Omental fat pad (tissue), 4 donors: ENCODE measurements around the gene KLHL28. TPM values are rescaled to one million over a fixed set of nuclear protein-coding genes. Genes with fewer than 3 reads are reported as not detected.

Experiments
- ATAC-seq: fragments of 150-250 bp; one replicate; pipeline ENCODE4 v1.9.1; 2016; ENCODE audit warnings: mild to moderate bottlenecking, moderate library complexity; ENCODE audit not compliant: low FRiP score
- DNase-seq: peaks from one replicate; pipeline ENCODE4 v3.0.0-alpha.2; 2019; ENCODE audit warnings: low spot score
- CTCF ChIP-seq, 3 donors: fragments of 450-650 bp; IDR thresholded peaks; one replicate each; pipeline ENCODE4 v1.5.1; 2016 to 2017; ENCODE audit warnings: antibody characterized with exemption in 3 of 3, mild to moderate bottlenecking in 3 of 3, moderate library complexity in 2 of 3
- total RNA-seq, 4 donors: library from RNA; depleted of rRNA; stranded (reverse); fragments of >200 nt; gene quantifications; one replicate each; pipeline ENCODE4 v1.1.0, GENCODE V29; 2016

The KLHL28 gene
- total RNA-seq, 4 donors from 2014 or later = 7.9 to 11.5 (median 10.2) TPM

GRCh38 chr14:44889595-44890471 lies 71.9 kb downstream of the KLHL28 start:
- ATAC-seq (no peak), DNase-seq (no peak)
- TF ChIP-seq CTCF (IDR thresholded peaks at IDR 0.05) = no peak

GRCh38 chr14:44887596-44887955 lies 74.2 kb downstream of the KLHL28 start:
- no peak for ATAC-seq
- no peak for DNase-seq
- no peak for TF ChIP-seq CTCF (IDR thresholded peaks at IDR 0.05)

- ATAC-seq (no peak), DNase-seq (no peak)
- TF ChIP-seq CTCF (IDR thresholded peaks at IDR 0.05) = no peak
Measured at GRCh38 chr14:44886860-44887595, 74.7 kb downstream of the KLHL28 start.

GRCh38 chr14:44880791-44881190 lies 81.0 kb downstream of the KLHL28 start:
- ATAC-seq (no peak), DNase-seq (no peak)
- no peak for TF ChIP-seq CTCF (IDR thresholded peaks at IDR 0.05)

Other genes with a start within 250 kb of the KLHL28 start
- 10 to 100 TPM; 12.2 to 25.3 (median 19.3) TPM for gene TOGARAM1, start 243 bp upstream of the KLHL28 start, total RNA-seq
- gene PRPF39, start 122.2 kb upstream of the KLHL28 start, total RNA-seq = 10 to 100 TPM; 23.1 to 32.2 (median 27.7) TPM
- gene FKBP3, start 172.5 kb upstream of the KLHL28 start, total RNA-seq = 10 to 100 TPM; 18.6 to 37.7 (median 23.7) TPM
- gene FANCM, start 174.0 kb upstream of the KLHL28 start, total RNA-seq = 10 to 100 TPM in 1 of 4 donors, 1 to 10 TPM in 3; 3.6 to 16.7 (median 4.8) TPM